GM23338 (cell line): Measurements from ENCODE around the gene KLF11. TPM values are rescaled to one million over a fixed set of nuclear protein-coding genes. Genes with fewer than 3 reads are reported as not detected.
A peak's percentile ranks its signal among the peaks of the same experiment; 100 is the strongest.
"Not testable (repeated sequence)": the region's sequence is repeated elsewhere in the genome, so short reads cannot be mapped to it uniquely, and the experiment has no call there.

Experiments
- ATAC-seq: fragments of 200-7000 bp; cut with Tn5 transposase; 3 replicates; pipeline ENCODE4 v1.9.1; 2020
- DNase-seq: peaks from one replicate; pipeline ENCODE4 v3.0.0-alpha.2; 2015; ENCODE audit warnings: low spot score
- H2AFZ ChIP-seq: fragments of 200-600 bp; sonication (generic); 2 replicates; pipeline ENCODE4 v1.8.0; 2016; ENCODE audit warnings: antibody characterized with exemption, mild to moderate bottlenecking, moderate library complexity
- H3F3A ChIP-seq: fragments of 200-600 bp; sonication (generic); replicated peaks from 2 replicates; pipeline ENCODE4 v1.8.0; 2017; ENCODE audit warnings: antibody characterized with exemption, mixed run types, low read depth
- H3K27ac ChIP-seq: fragments of 200-600 bp; sonication (generic); 2 replicates; pipeline ENCODE4 v1.6.1; 2016; ENCODE audit warnings: low read depth
- H3K27me3 ChIP-seq: fragments of 200-600 bp; sonication (generic); 2 replicates; pipeline ENCODE4 v1.8.0; 2016; ENCODE audit warnings: mild to moderate bottlenecking, mixed run types, moderate library complexity; ENCODE audit not compliant: insufficient read depth
- H3K36me3 ChIP-seq: fragments of 200-600 bp; sonication (generic); 2 replicates; pipeline ENCODE4 v1.8.0; 2016; ENCODE audit warnings: mild to moderate bottlenecking; ENCODE audit not compliant: insufficient read depth
- H3K4me1 ChIP-seq: fragments of 200-600 bp; sonication (generic); 2 replicates; pipeline ENCODE4 v1.8.0; 2016; ENCODE audit warnings: mild to moderate bottlenecking, moderate library complexity; ENCODE audit not compliant: insufficient read depth
- H3K4me2 ChIP-seq: fragments of 200-600 bp; sonication (generic); 2 replicates; pipeline ENCODE4 v1.7.1; 2017; ENCODE audit warnings: mixed run types
- H3K4me3 ChIP-seq: fragments of 200-600 bp; sonication (generic); 2 replicates; pipeline ENCODE4 v1.6.1; 2016; ENCODE audit warnings: mixed run types
- H3K79me2 ChIP-seq: fragments of 200-600 bp; sonication (generic); replicated peaks from 2 replicates; pipeline ENCODE4 v1.8.0; 2017; ENCODE audit warnings: mild to moderate bottlenecking; ENCODE audit not compliant: insufficient read depth
- H3K9me2 ChIP-seq: fragments of 200-600 bp; sonication (generic); 2 replicates; pipeline ENCODE4 v1.8.0; 2017; ENCODE audit not compliant: insufficient read depth
- H4K20me1 ChIP-seq: fragments of 200-600 bp; sonication (generic); replicated peaks from 2 replicates; pipeline ENCODE4 v1.8.0; 2017; ENCODE audit warnings: mild to moderate bottlenecking; ENCODE audit not compliant: insufficient read depth
- H3K27ac Mint-ChIP-seq: 2 replicates; pipeline ENCODE4 v1.8.0; 2020; ENCODE audit warnings: inconsistent platforms, mild to moderate bottlenecking, moderate library complexity, mixed read lengths
- H3K27me3 Mint-ChIP-seq: 3 replicates; pipeline ENCODE4 v1.8.0; 2022; ENCODE audit warnings: low read depth, mild to moderate bottlenecking, moderate library complexity, mixed read lengths, inconsistent platforms; ENCODE audit not compliant: insufficient read depth, poor library complexity
- H3K36me3 Mint-ChIP-seq: 3 replicates; pipeline ENCODE4 v1.8.0; 2021; ENCODE audit warnings: low read depth, mild to moderate bottlenecking, inconsistent platforms, moderate library complexity, mixed read lengths
- H3K4me1 Mint-ChIP-seq: 3 replicates; pipeline ENCODE4 v1.8.0; 2020; ENCODE audit warnings: mild to moderate bottlenecking, inconsistent platforms, mixed read lengths
- H3K4me3 Mint-ChIP-seq: 3 replicates; pipeline ENCODE4 v1.8.0; 2021; ENCODE audit warnings: moderate library complexity, mild to moderate bottlenecking, inconsistent platforms, mixed read lengths
- H3K9me3 Mint-ChIP-seq: 3 replicates; pipeline ENCODE4 v1.8.0; 2020; ENCODE audit warnings: moderate library complexity, mild to moderate bottlenecking, inconsistent platforms, mixed read lengths
- CREB1 ChIP-seq: fragments of 250-450 bp; sonication (Bioruptor Pico); IDR thresholded peaks from 2 replicates; pipeline ENCODE4 v1.5.0; 2020; ENCODE audit warnings: low read depth, mild to moderate bottlenecking, moderate library complexity
- EZH2 ChIP-seq: fragments of 200-600 bp; sonication (generic); IDR thresholded peaks from one replicate; pipeline ENCODE4 v1.8.0; 2017; ENCODE audit warnings: antibody characterized with exemption, mild to moderate bottlenecking, low read depth; ENCODE audit not compliant: unreplicated experiment
- EZH2phosphoT487 ChIP-seq: fragments of 200-600 bp; sonication (generic); IDR thresholded peaks from one replicate; pipeline ENCODE4 v1.8.1; 2018; ENCODE audit warnings: antibody characterized with exemption; ENCODE audit not compliant: unreplicated experiment
- JUNB ChIP-seq: IDR thresholded peaks from one replicate; pipeline ENCODE4 v1.6.1; 2016; ENCODE audit warnings: antibody characterized with exemption; ENCODE audit not compliant: unreplicated experiment
- POLR2AphosphoS5 ChIP-seq: IDR thresholded peaks from 2 replicates; pipeline ENCODE4 v1.6.1; 2016; ENCODE audit warnings: antibody characterized with exemption, low read depth
- REST ChIP-seq: IDR thresholded peaks from one replicate; pipeline ENCODE4 v1.6.1; 2018; ENCODE audit warnings: antibody characterized with exemption; ENCODE audit not compliant: unreplicated experiment
- ZNF114 ChIP-seq: fragments of 250-450 bp; sonication (Bioruptor Pico); IDR thresholded peaks from 2 replicates; pipeline ENCODE4 v1.5.0; 2020; ENCODE audit warnings: mild to moderate bottlenecking, moderate library complexity
- polyA plus RNA-seq: library from polyadenylated mRNA; unstranded; fragments of >200 nt; fragmentation: Nextera tagmentation; extraction: Ambion mirVana; gene quantifications from 2 replicates; pipeline ENCODE4 v1.2.1, GENCODE V29; 2016
- total RNA-seq: library from RNA; depleted of rRNA; stranded (reverse); fragments of >200 nt; shearing (Covaris generic); gene quantifications from 2 replicates; pipeline ENCODE4 v1.2.3, GENCODE V29; 2014
- TF ChIP-seq, protein P1 (sequence below): IDR thresholded peaks from 2 replicates; pipeline ENCODE4 v1.6.1; 2016; ENCODE audit warnings: antibody characterized with exemption
- TF ChIP-seq, protein P2 (sequence below), 2 experiments: fragments of 200-600 bp in 1 of 2; sonication (generic) in 1 of 2; conservative IDR thresholded peaks; 2 replicates each; pipeline versions ENCODE4 v1.5.1 to v1.6.1; 2016 to 2017; ENCODE audit warnings: antibody characterized with exemption in 2 of 2, low read depth in 2 of 2, mild to moderate bottlenecking in 2 of 2, moderate library complexity in 1 of 2

The KLF11 gene
- total and polyA plus RNA-seq, 2 experiments from 2014 or later = 1.4 to 5.6 TPM

DNA sequence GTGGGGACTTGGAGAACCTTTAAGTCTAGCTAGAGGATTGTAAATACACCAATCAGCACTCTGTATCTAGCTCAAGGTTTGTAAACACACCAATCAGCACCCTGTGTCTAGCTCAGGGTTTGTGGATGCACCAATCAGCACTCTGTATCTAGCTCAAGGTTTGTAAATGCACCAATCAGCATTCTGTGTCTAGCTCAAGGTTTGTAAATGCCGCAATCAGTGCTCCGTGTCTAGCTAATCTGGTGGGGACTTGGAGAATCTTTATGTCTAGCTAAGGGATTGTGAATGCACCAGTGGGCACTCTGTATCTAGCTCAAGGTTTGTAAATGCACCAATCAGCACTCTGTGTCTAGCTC is 48.5 kb downstream of the KLF11 start:
- not testable (repeated sequence) for DNase-seq, H3K36me3 ChIP-seq, H3K27ac Mint-ChIP-seq, H2AFZ ChIP-seq, H3K4me3 Mint-ChIP-seq, H3K79me2 ChIP-seq, ATAC-seq, H3K36me3 Mint-ChIP-seq, H3K9me3 Mint-ChIP-seq, H3K9me2 ChIP-seq, H3K27ac ChIP-seq, H3K27me3 Mint-ChIP-seq, H3K4me1 ChIP-seq, H3F3A ChIP-seq, H4K20me1 ChIP-seq, H3K27me3 ChIP-seq, H3K4me2 ChIP-seq, H3K4me3 ChIP-seq
- H3K4me1 Mint-ChIP-seq = peaks cover 24% of the 10 kb centered on the region

- Histone ChIP-seq H3K4me2 (no peak overlapping the region), H3K4me3 (no peak overlapping the region), H3K79me2 (no peaks in the 10 kb centered on the region), H3K4me1 (no peaks in the 10 kb centered on the region; the same call in 1 of the 2 replicates), H3K27ac (no peak overlapping the region), H4K20me1 (no peaks in the 10 kb centered on the region), H3K9me2 (no peaks in the 10 kb centered on the region), H3F3A (no peaks in the 10 kb centered on the region), H3K27me3 (no peaks in the 10 kb centered on the region), H2AFZ (no peak overlapping the region), H3K36me3 (no peaks in the 10 kb centered on the region)
- Mint-ChIP-seq H3K36me3 (no peaks in the 10 kb centered on the region), H3K27ac (no peak overlapping the region), H3K4me1 (peaks cover 34% of the 10 kb centered on the region), H3K9me3 (0 out of 3 replicates have a peak, but pooled peaks cover 8% of the 10 kb centered on the region), H3K4me3 (no peak overlapping the region), H3K27me3 (peaks cover 12% of the 10 kb centered on the region)
- TF ChIP-seq, protein P1, sequence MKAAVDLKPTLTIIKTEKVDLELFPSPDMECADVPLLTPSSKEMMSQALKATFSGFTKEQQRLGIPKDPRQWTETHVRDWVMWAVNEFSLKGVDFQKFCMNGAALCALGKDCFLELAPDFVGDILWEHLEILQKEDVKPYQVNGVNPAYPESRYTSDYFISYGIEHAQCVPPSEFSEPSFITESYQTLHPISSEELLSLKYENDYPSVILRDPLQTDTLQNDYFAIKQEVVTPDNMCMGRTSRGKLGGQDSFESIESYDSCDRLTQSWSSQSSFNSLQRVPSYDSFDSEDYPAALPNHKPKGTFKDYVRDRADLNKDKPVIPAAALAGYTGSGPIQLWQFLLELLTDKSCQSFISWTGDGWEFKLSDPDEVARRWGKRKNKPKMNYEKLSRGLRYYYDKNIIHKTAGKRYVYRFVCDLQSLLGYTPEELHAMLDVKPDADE = no peak
- TF ChIP-seq, protein P2, sequence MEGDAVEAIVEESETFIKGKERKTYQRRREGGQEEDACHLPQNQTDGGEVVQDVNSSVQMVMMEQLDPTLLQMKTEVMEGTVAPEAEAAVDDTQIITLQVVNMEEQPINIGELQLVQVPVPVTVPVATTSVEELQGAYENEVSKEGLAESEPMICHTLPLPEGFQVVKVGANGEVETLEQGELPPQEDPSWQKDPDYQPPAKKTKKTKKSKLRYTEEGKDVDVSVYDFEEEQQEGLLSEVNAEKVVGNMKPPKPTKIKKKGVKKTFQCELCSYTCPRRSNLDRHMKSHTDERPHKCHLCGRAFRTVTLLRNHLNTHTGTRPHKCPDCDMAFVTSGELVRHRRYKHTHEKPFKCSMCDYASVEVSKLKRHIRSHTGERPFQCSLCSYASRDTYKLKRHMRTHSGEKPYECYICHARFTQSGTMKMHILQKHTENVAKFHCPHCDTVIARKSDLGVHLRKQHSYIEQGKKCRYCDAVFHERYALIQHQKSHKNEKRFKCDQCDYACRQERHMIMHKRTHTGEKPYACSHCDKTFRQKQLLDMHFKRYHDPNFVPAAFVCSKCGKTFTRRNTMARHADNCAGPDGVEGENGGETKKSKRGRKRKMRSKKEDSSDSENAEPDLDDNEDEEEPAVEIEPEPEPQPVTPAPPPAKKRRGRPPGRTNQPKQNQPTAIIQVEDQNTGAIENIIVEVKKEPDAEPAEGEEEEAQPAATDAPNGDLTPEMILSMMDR (conservative IDR thresholded peaks at IDR 0.05; ENCODE audit: low read depth in 2 of 2) = no peak
- TF ChIP-seq EZH2 (no peak), ZNF114 (CRISPR knock-in tag) (no peak), JUNB (no peak), CREB1 (no peak), EZH2phosphoT487 (no peak), POLR2AphosphoS5 (no peak), REST (no peak)
- ATAC-seq (no peak), DNase-seq (peak; percentile 42)
Observed at GRCh38 chr2:10094271-10094814, 51.0 kb downstream of the KLF11 start.
